HepG2 (cell line): Measurements from ENCODE around the gene ST3GAL4. TPM values are rescaled to one million over a fixed set of nuclear protein-coding genes. Genes with fewer than 3 reads are reported as not detected.

Experiments
- ATAC-seq: fragments of 200-7000 bp; cut with Tn5 transposase; 3 replicates; pipeline ENCODE4 v1.9.1; 2020; ENCODE audit warnings: mild to moderate bottlenecking, moderate library complexity
- BruUV-seq: library from RNA; stranded (reverse); fragments of 400-500 nt; replicated peaks from 2 replicates; lab custom pipeline; 2021; lab: Mats Ljungman, UMichigan
- CTCF ChIA-PET: fragments of 300-600 bp; formaldehyde crosslinking; extraction: SDS; loops from one replicate; lab custom pipeline; 2021; ENCODE audit warnings: low total read pairs, inconsistent platforms, low intra/inter-chr PET ratio; lab: Yijun Ruan, JAX
- POLR2A ChIA-PET: fragments of 350-600 bp; sonication (Branson Sonifier 250); formaldehyde crosslinking; loops from one replicate; lab custom pipeline; 2020; ENCODE audit warnings: antibody characterized with exemption, inconsistent platforms; lab: Yijun Ruan, JAX
- DNase-seq: peaks from one replicate; pipeline ENCODE4 v3.0.0-alpha.2; 2015; ENCODE audit warnings: low spot score
- FAIRE-seq: peaks from 3 replicates; lab custom pipeline; 2011; peaks lifted over from hg19 to GRCh38; lab: Jason Lieb, UNC
- H2AFZ ChIP-seq: one replicate; pipeline ENCODE4 v1.6.1; 2011; ENCODE audit warnings: low read length, inconsistent platforms
- H3K27ac ChIP-seq: fragments of 300-600 bp; 3 replicates; pipeline ENCODE4 v1.8.0; 2011; ENCODE audit warnings: mixed run types, mild to moderate bottlenecking, mixed read lengths, low read length, inconsistent platforms; ENCODE audit not compliant: insufficient read depth; ENCODE audit errors: extremely low read length
- H3K27me3 ChIP-seq, 2 experiments: fragments of 200-600 bp in 1 of 2; 2 replicates in 1 of 2; 3 replicates in 1 of 2; pipeline versions ENCODE4 v1.6.0 to v1.8.0; 2011; ENCODE audit warnings: low read length in 2 of 2, mild to moderate bottlenecking in 2 of 2, moderate library complexity in 2 of 2, inconsistent platforms in 1 of 2; ENCODE audit not compliant: insufficient read depth in 2 of 2, control insufficient read depth in 1 of 2
- H3K36me3 ChIP-seq, 2 experiments: fragments of 200-600 bp in 1 of 2; replicated peaks in 1 of 2; 2 replicates in 1 of 2; 3 replicates in 1 of 2; pipeline versions ENCODE4 v1.5.1 to v1.8.0; 2011; ENCODE audit warnings: low read length in 2 of 2, inconsistent platforms in 1 of 2; ENCODE audit not compliant: insufficient read depth in 2 of 2, control insufficient read depth in 1 of 2
- H3K4me1 ChIP-seq: 2 replicates; pipeline ENCODE4 v1.5.1; 2012; ENCODE audit warnings: low read length, inconsistent platforms; ENCODE audit not compliant: insufficient read depth
- H3K4me2 ChIP-seq: 2 replicates; pipeline ENCODE4 v1.6.0; 2011; ENCODE audit warnings: low read depth, low read length, inconsistent platforms
- H3K4me3 ChIP-seq, 3 experiments: fragments of 200-600 bp in 1 of 3; sonication (generic), shearing (Covaris generic) in 1 of 3; replicated peaks in 1 of 3; 2 replicates each; pipeline ENCODE4 v1.5.1; 2011 to 2016; ENCODE audit warnings: low read length in 3 of 3, inconsistent platforms in 2 of 3, low read depth in 2 of 3, mild to moderate bottlenecking in 2 of 3, control low read depth in 1 of 3, mixed read lengths in 1 of 3; ENCODE audit not compliant: insufficient read depth in 1 of 3
- H3K79me2 ChIP-seq: one replicate; pipeline ENCODE4 v1.6.1; 2011; ENCODE audit warnings: low read length, inconsistent platforms; ENCODE audit not compliant: insufficient read depth
- H3K9ac ChIP-seq: 2 replicates; pipeline ENCODE4 v1.6.0; 2011; ENCODE audit warnings: mild to moderate bottlenecking, low read depth, low read length, inconsistent platforms; ENCODE audit not compliant: insufficient read depth
- H3K9me3 ChIP-seq: 2 replicates; pipeline ENCODE4 v1.5.1; 2012; ENCODE audit warnings: mild to moderate bottlenecking, low read length
- H4K20me1 ChIP-seq: 2 replicates; pipeline ENCODE4 v1.6.0; 2011; ENCODE audit warnings: inconsistent platforms, mild to moderate bottlenecking, low read length, moderate library complexity; ENCODE audit not compliant: insufficient read depth
- ARID4A ChIP-seq: sonication (generic); formaldehyde crosslinking; IDR thresholded peaks from 2 replicates; pipeline ENCODE4 v1.5.0; 2020; ENCODE audit warnings: mild to moderate bottlenecking, missing genetic modification reagents, borderline replicate concordance
- NFAT5 ChIP-seq: sonication (generic); formaldehyde crosslinking; IDR thresholded peaks from 2 replicates; pipeline ENCODE4 v1.4.0; 2020; ENCODE audit warnings: missing genetic modification reagents
- WGBS: methylation state at CpG from one replicate; pipeline ENCODE4 v1.1.6; 2017; ENCODE audit warnings: low lambda C conversion rate; 5-methylcytosine and 5-hydroxymethylcytosine counted together
- in situ Hi-C: cut with HindIII; loops from 2 replicates; pipeline ENCODE4 v1.10.0; 2017; ENCODE audit warnings: low pct_unique_long_range_greater_than_20kb; ENCODE audit not compliant: extremely low pct_ligation_motif_present
- intact Hi-C: fragments of 100-400 bp; cut with micrococcal nuclease; formaldehyde crosslinking; loops from one replicate; pipeline ENCODE4 v1.10.0; 2022; ENCODE audit not compliant: unreplicated experiment
- polyA plus RNA-seq, 8 experiments: library from polyadenylated mRNA; depleted of rRNA in 3 of 8; stranded (reverse) in 7 of 8; unstranded in 1 of 8; fragments of >200 nt; fragmentation: Illumina TruSeq in 4 of 8; extraction: Trizol in 4 of 8; gene quantifications; 2 replicates each; pipeline versions ENCODE4 v1.2.1 to v1.2.3, GENCODE V29; 2011 to 2016; ENCODE audit warnings: low read depth in 4 of 8, missing spikeins in 1 of 8, mixed read lengths in 1 of 8; ENCODE audit not compliant: insufficient read depth in 1 of 8
- total RNA-seq, 5 experiments: library from RNA; depleted of rRNA; stranded (reverse); fragments of >200 nt; fragmentation: Illumina TruSeq; extraction: Trizol; gene quantifications; 2 replicates each; pipeline ENCODE4 v1.2.3, GENCODE V29; 2016; ENCODE audit warnings: low read depth in 1 of 5

The ST3GAL4 gene
- total and polyA plus RNA-seq, 2 of the 13 experiments (the other 11 are each of a cell fraction or from before 2014, with no cell fraction given): 9.1 to 13.3 TPM

GRCh38 chr11:126336671-126337101, 18.8 kb upstream of the ST3GAL4 start:
- Histone ChIP-seq H3K27ac (no peak overlapping the region), H3K36me3 (peaks cover 9 to 35% of the 10 kb centered on the region in 2 experiments; a peak in 4 of 5 replicates), H3K4me1 (peaks cover 29% of the 10 kb centered on the region), H3K4me3 (no peak overlapping the region; a peak in 1 of 6 replicates), H4K20me1 (no peaks in the 10 kb centered on the region), H3K4me2 (peak overlapping the region; percentile 48), H3K9ac (no peak overlapping the region), H2AFZ (no peak overlapping the region), H3K27me3 (no peaks in the 10 kb centered on the region), H3K9me3 (no peaks in the 10 kb centered on the region)
- no TSS peak for BruUV-seq
- DNase-seq (no peak), FAIRE-seq (no peak)
- CTCF ChIA-PET: no interaction called here
- POLR2A ChIA-PET: interaction anchor here (1.2 to 1.8 kb wide), 2 partner anchors 19 to 20 kb away, joined by 3 to 8 read pairs; partner anchors contain the start of gene ST3GAL4
- intact Hi-C loops: no loop called here
- 84% methylated on average over 2 of the region's 9 CpGs for WGBS
- in situ Hi-C loops: no loop called here
- TF ChIP-seq NFAT5 (CRISPR knock-in tag): no peak
- 0 out of 2 replicates have a peak, but pooled peaks have one; percentile 1 for TF ChIP-seq ARID4A
- TF ChIP-seq, all 625 proteins: peak for 1
- no peak; the same call in 1 of the 3 replicates for ATAC-seq
- no peaks in the 10 kb centered on the region for H3K79me2 ChIP-seq
